Ascending aorta (tissue), 2 donors: ENCODE measurements around the gene ARPC2. TPM values are rescaled to one million over a fixed set of nuclear protein-coding genes. Genes with fewer than 3 reads are reported as not detected.

ENCODE experiments used
- DNase-seq, 2 donors: peaks; one replicate each; pipeline ENCODE4 v3.0.0-alpha.2; 2019; ENCODE audit warnings: low spot score in 2 of 2
- H3K27ac ChIP-seq, 2 donors: fragments of 200-600 bp; sonication (generic); one replicate each; pipeline ENCODE4 v1.5.1; 2016 to 2017; ENCODE audit warnings: mild to moderate bottlenecking in 1 of 2
- H3K27me3 ChIP-seq: fragments of 200-600 bp; sonication (generic); one replicate; pipeline ENCODE4 v1.5.1; 2017
- H3K36me3 ChIP-seq, 2 donors: fragments of 200-600 bp; sonication (generic); one replicate each; pipeline ENCODE4 v1.5.1; 2016
- H3K4me1 ChIP-seq, 2 donors: fragments of 200-600 bp; sonication (generic); one replicate each; pipeline ENCODE4 v1.5.1; 2016 to 2017; ENCODE audit warnings: mild to moderate bottlenecking in 1 of 2
- H3K4me3 ChIP-seq, 2 donors: fragments of 200-600 bp; sonication (generic); one replicate each; pipeline ENCODE4 v1.5.1; 2016 to 2017; ENCODE audit warnings: mild to moderate bottlenecking in 1 of 2
- H3K9me3 ChIP-seq, 2 donors: fragments of 200-600 bp; sonication (generic); one replicate each; pipeline ENCODE4 v1.5.1; 2016
- intact Hi-C: fragments of 100-400 bp; cut with DNase I; formaldehyde crosslinking; loops from one replicate; pipeline ENCODE4 v1.15.1; 2023
- total RNA-seq: library from RNA; depleted of rRNA; stranded (reverse); fragments of >200 nt; gene quantifications from one replicate; pipeline ENCODE4 v1.1.0, GENCODE V29; 2016
- TF ChIP-seq, protein P1 (sequence below), 3 experiments: fragments of 200-600 bp in 2 of 3; fragments of 450-650 bp in 1 of 3; sonication (generic) in 2 of 3; IDR thresholded peaks; one replicate each; pipeline ENCODE4 v1.5.1; 2016 to 2019; ENCODE audit warnings: antibody characterized with exemption in 3 of 3, mild to moderate bottlenecking in 1 of 3, moderate library complexity in 1 of 3

Gene ARPC2
- total RNA-seq, 1 donor from 2014 or later: 237 TPM

DNA sequence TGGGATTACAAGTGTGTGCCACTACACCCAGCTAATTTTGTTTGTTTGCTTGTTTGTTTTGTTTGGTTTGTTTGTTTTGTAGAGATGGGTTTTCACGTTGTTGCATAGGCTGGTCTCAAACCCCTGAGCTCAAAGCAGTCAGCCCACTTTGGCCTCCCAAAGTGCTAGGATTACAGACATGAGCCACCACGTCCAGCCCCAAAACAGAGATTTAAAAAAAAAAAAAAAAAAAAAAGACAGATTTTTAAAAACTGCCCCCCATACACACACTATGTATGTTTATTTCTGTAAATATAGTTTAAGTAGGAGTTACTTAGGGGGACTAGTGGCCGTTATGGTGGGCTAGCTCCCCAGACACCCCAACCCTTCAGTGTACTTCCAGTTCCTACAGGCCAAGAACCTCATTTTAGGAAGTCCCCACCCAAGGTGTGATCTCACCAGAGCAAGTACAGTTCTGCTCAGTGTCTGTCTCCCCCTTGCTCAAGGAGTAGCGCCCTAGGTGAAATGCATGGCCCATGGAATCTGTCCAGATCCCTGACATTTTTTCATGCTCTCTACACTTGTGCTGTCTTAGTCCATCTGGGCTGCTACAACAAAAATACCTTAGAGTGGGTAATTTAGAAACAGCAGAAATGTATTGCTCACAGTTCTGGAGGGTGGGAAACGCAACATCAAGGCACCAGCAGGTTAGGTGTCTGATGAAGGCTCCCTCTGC lies 76.9 kb downstream of the ARPC2 start:
- H3K27me3 ChIP-seq: no peaks in the 10 kb centered on the region

DNA sequence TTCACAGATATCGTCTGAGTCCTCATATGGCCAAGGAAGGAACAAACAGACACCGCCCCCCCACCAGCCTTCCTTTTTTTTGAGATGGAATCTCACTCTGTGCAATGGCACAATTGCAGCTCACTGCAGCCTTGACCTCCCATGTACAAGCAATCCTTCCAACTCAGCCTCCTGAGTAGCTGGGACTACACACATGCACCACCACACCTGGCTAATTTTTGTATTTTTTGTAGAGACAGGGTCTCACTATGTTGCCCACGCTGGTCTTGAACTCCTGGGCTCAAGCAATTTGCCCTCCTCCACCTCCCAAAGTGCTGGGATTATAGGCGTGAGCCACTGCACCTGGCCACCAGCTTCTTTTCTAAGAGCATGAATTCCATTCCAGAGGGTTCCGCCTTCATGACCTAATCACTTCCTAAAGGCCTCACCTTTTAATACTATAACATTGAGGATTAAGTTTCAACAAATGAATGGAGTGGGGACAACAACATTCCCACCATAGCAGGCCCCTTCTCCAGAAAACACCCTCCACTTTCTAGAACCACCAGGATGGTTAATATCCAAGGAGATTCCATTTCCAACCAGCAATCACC lies 77.5 kb downstream of the ARPC2 start:
- Histone ChIP-seq H3K9me3 (no peaks in the 10 kb centered on the region), H3K27me3 (no peaks in the 10 kb centered on the region), H3K36me3 (no peaks in the 10 kb centered on the region), H3K4me1 (peaks cover 20 to 61% of the 10 kb centered on the region in 2 donors), H3K27ac (peak overlapping the region; percentile 98 to 99), H3K4me3 (peak overlapping the region in 1 of 2 donors; percentile 21)
- intact Hi-C loops: no loop called here
- no peak for DNase-seq
- TF ChIP-seq, protein P1, sequence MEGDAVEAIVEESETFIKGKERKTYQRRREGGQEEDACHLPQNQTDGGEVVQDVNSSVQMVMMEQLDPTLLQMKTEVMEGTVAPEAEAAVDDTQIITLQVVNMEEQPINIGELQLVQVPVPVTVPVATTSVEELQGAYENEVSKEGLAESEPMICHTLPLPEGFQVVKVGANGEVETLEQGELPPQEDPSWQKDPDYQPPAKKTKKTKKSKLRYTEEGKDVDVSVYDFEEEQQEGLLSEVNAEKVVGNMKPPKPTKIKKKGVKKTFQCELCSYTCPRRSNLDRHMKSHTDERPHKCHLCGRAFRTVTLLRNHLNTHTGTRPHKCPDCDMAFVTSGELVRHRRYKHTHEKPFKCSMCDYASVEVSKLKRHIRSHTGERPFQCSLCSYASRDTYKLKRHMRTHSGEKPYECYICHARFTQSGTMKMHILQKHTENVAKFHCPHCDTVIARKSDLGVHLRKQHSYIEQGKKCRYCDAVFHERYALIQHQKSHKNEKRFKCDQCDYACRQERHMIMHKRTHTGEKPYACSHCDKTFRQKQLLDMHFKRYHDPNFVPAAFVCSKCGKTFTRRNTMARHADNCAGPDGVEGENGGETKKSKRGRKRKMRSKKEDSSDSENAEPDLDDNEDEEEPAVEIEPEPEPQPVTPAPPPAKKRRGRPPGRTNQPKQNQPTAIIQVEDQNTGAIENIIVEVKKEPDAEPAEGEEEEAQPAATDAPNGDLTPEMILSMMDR (IDR thresholded peaks at IDR 0.05): no peak

More for the DNA sequence above, 76.9 kb downstream of the ARPC2 start:
- TF ChIP-seq, protein P1 (IDR thresholded peaks at IDR 0.05): no peak
- H3K27ac ChIP-seq: peak overlapping the region; percentile 98 to 99
- intact Hi-C loops: loop anchor here (2.0 kb wide), 1 partner anchor 103 kb away; no protein-coding TSS in a partner anchor
- no peaks in the 10 kb centered on the region for H3K36me3 ChIP-seq
- H3K4me3 ChIP-seq: no peak overlapping the region
- H3K9me3 ChIP-seq: no peaks in the 10 kb centered on the region
- H3K4me1 ChIP-seq: peaks cover 21 to 68% of the 10 kb centered on the region in 2 donors
- DNase-seq: no peak

DNA sequence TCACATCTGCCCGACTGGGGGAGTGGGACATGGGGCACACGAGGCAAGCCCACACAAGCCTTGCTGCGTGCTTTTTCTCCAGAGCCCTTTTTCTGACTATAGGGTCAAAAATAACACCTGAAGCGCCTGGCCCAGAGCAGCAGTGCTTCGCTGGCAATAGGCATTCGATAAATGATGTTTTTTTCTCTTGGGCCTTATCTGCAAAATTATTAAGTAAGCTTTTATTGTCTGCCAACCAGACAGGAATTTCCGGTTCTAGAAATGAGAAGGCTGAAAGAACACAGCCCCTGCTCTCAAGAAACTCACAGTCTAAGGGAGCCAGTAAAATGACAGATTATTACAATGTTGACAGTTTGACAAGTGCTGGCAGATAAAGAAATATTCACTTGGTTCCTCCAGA lies 78.0 kb downstream of the ARPC2 start:
- Histone ChIP-seq H3K9me3 (no peaks in the 10 kb centered on the region), H3K27ac (peak overlapping the region; percentile 98 to 99), H3K27me3 (no peaks in the 10 kb centered on the region), H3K4me3 (peak overlapping the region; percentile 10 to 21), H3K4me1 (peaks cover 20 to 59% of the 10 kb centered on the region in 2 donors), H3K36me3 (no peaks in the 10 kb centered on the region)
- TF ChIP-seq, protein P1 (IDR thresholded peaks at IDR 0.05): no peak
- intact Hi-C loops: no loop called here
- DNase-seq: no peak

DNA sequence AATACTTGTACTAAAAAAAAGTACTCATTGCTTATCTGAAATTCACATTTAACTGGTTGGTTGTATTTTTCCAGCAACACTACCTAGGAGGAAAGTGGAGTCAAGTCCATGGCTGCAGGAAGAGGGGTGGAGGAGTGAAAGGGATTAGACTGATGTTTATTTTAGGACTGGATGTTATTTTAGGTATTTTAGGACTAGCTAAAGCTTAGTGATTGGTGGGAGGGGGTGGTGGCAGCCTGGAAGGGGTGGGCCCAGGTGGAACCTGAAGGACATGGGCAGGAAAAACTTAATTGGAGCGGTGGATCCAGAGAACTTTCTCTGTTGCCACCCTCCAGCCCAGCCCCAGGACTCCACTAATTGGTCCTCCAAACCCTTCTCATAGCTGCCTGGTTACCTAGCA lies 79.2 kb downstream of the ARPC2 start:
- H3K4me1 ChIP-seq: peaks cover 20 to 57% of the 10 kb centered on the region in 2 donors
- H3K9me3 ChIP-seq: no peaks in the 10 kb centered on the region
- TF ChIP-seq, protein P1 (IDR thresholded peaks at IDR 0.05): no peak
- no peaks in the 10 kb centered on the region for H3K27me3 ChIP-seq
- no peaks in the 10 kb centered on the region for H3K36me3 ChIP-seq
- H3K27ac ChIP-seq: peak overlapping the region; percentile 98 to 99
- intact Hi-C loops: no loop called here
- no peak overlapping the region for H3K4me3 ChIP-seq
- DNase-seq: no peak

DNA sequence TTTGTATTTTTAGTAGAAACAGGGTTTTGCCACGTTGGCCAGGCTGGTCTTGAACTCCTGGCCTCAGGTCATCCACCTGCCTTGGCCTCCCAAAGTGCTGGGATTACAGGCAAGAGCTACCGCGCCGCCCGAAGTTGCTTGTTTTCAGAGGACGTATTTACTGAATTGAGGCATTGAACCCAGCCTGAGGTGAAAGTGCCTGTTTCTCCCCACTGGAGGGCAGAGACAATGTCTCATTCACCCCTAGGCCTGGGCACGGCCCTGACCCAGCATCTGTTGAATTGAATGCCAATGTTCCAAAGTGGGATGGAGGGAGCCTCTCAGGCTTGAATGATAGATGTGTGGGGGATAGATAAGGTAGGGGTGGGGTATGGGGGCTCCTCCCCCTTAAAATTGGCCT lies 79.9 kb downstream of the ARPC2 start:
- intact Hi-C loops: no loop called here
- TF ChIP-seq, protein P1 (IDR thresholded peaks at IDR 0.05): no peak
- Histone ChIP-seq H3K4me3 (no peak overlapping the region), H3K36me3 (no peaks in the 10 kb centered on the region), H3K9me3 (no peaks in the 10 kb centered on the region), H3K27ac (peak overlapping the region; percentile 98 to 99), H3K27me3 (no peaks in the 10 kb centered on the region), H3K4me1 (peaks cover 20 to 57% of the 10 kb centered on the region in 2 donors)
- no peak for DNase-seq
